Uterus (tissue), 2 donors: ENCODE measurements around the gene HIVEP1.

Experiments used
- CTCF ChIP-seq, 4 experiments: fragments of 200-600 bp in 2 of 4; fragments of 450-650 bp in 2 of 4; sonication (generic) in 2 of 4; IDR thresholded peaks; one replicate each; pipeline ENCODE4 v1.5.1; 2016 to 2019; ENCODE audit warnings: antibody characterized with exemption in 4 of 4, mild to moderate bottlenecking in 2 of 4, moderate library complexity in 1 of 4
- POLR2A ChIP-seq, 2 donors: fragments of 450-650 bp; IDR thresholded peaks; one replicate each; pipeline ENCODE4 v1.6.1; 2016; ENCODE audit warnings: antibody characterized with exemption in 2 of 2, mild to moderate bottlenecking in 1 of 2, moderate library complexity in 1 of 2

- no peak for TF ChIP-seq POLR2A (IDR thresholded peaks at IDR 0.05)
- TF ChIP-seq CTCF (IDR thresholded peaks at IDR 0.05), result no peak
These were observed 82.6 kb downstream of the HIVEP1 start for GRCh38 chr6:12094689-12095088.
